HFFc6 (cell line): Measurements from ENCODE around the gene PPP3R1. TPM values are rescaled to one million over a fixed set of nuclear protein-coding genes. Genes with fewer than 3 reads are reported as not detected.

ENCODE experiments used
- DNase-seq: peaks from one replicate; pipeline ENCODE4 v3.0.0-alpha.2; 2018
- H3K27ac Mint-ChIP-seq: 2 replicates; pipeline ENCODE4 v1.8.0; 2020; ENCODE audit warnings: mild to moderate bottlenecking, mixed read lengths
- H3K27me3 Mint-ChIP-seq: 2 replicates; pipeline ENCODE4 v1.8.0; 2021; ENCODE audit warnings: mild to moderate bottlenecking, moderate library complexity, mixed read lengths; ENCODE audit not compliant: insufficient read depth
- H3K36me3 Mint-ChIP-seq: 2 replicates; pipeline ENCODE4 v1.8.0; 2021; ENCODE audit warnings: low read depth, mixed read lengths
- H3K4me1 Mint-ChIP-seq: 2 replicates; pipeline ENCODE4 v1.8.0; 2020; ENCODE audit warnings: low read depth, mixed read lengths
- H3K4me3 Mint-ChIP-seq: 2 replicates; pipeline ENCODE4 v1.8.0; 2020; ENCODE audit warnings: mild to moderate bottlenecking, moderate library complexity, mixed read lengths
- H3K9me3 Mint-ChIP-seq: 2 replicates; pipeline ENCODE4 v1.8.0; 2020; ENCODE audit warnings: mild to moderate bottlenecking, mixed read lengths
- total RNA-seq, 6 experiments: library from RNA; stranded (reverse); fragmentation: NEBNext Ultra II Directional; extraction: Animal tissue kit (Norgen Biotek cat#: 25700); gene quantifications; 2 replicates in 1 of 6; 3 replicates in 5 of 6; pipeline ENCODE4 v1.2.3, GENCODE V29; 2021
- TF ChIP-seq, protein P1 (sequence below): fragments of 200-600 bp; sonication (generic); IDR thresholded peaks from 2 replicates; pipeline ENCODE4 v1.5.0; 2021; ENCODE audit warnings: antibody characterized with exemption, mild to moderate bottlenecking

The PPP3R1 gene
- total RNA-seq, 6 experiments from 2014 or later = 60.0 to 67.0 (median 63.0) TPM

DNA sequence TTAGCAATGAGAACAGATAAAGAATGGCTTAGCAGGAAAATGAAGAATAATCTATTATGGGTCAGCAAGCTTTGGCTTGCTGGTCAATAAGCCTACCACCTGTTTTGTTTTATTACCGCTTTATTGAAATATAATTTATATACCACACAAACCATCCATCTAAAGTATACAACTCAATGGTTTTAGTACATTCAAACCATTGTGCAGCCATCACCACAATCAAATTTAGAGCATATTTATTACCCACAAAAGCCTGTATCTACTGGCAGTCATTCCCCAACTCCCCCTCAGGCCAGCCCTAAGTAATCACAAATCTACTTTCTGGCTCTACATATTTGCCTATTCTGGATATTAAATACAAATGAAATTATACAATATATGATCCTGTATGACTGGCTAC lies 17.2 kb downstream of the PPP3R1 start:
- H3K4me1 Mint-ChIP-seq = peaks cover 83% of the 10 kb centered on the region
- no peak for DNase-seq
- H3K27ac Mint-ChIP-seq = no peak overlapping the region
- TF ChIP-seq, protein P1, sequence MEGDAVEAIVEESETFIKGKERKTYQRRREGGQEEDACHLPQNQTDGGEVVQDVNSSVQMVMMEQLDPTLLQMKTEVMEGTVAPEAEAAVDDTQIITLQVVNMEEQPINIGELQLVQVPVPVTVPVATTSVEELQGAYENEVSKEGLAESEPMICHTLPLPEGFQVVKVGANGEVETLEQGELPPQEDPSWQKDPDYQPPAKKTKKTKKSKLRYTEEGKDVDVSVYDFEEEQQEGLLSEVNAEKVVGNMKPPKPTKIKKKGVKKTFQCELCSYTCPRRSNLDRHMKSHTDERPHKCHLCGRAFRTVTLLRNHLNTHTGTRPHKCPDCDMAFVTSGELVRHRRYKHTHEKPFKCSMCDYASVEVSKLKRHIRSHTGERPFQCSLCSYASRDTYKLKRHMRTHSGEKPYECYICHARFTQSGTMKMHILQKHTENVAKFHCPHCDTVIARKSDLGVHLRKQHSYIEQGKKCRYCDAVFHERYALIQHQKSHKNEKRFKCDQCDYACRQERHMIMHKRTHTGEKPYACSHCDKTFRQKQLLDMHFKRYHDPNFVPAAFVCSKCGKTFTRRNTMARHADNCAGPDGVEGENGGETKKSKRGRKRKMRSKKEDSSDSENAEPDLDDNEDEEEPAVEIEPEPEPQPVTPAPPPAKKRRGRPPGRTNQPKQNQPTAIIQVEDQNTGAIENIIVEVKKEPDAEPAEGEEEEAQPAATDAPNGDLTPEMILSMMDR = no peak
- peaks cover 7% of the 10 kb centered on the region for H3K36me3 Mint-ChIP-seq
- no peak overlapping the region for H3K4me3 Mint-ChIP-seq
- H3K9me3 Mint-ChIP-seq = no peaks in the 10 kb centered on the region
- H3K27me3 Mint-ChIP-seq = no peaks in the 10 kb centered on the region

DNA sequence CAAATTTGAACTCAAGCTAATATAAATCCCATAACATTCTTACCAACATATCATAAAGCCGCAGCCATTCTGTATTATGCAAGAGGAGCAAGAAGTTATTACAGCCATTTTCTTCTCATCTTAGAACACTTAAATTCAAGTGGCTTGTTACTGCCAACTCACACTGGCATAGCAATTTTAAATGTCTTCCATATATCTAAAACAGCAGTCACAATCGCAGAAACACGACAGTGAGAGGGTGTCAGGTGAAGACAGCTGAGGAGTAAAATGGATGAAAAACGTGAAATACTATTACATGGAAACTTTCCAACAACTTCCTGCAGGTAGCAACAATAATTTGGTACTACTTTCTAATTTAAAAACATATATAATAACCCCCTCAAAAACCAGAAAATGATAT lies 17.9 kb downstream of the PPP3R1 start:
- no peaks in the 10 kb centered on the region for H3K9me3 Mint-ChIP-seq
- H3K4me3 Mint-ChIP-seq = no peak overlapping the region
- peaks cover 5% of the 10 kb centered on the region for H3K36me3 Mint-ChIP-seq
- H3K27ac Mint-ChIP-seq = no peak overlapping the region
- TF ChIP-seq, protein P1 = no peak
- H3K27me3 Mint-ChIP-seq = no peaks in the 10 kb centered on the region
- DNase-seq = no peak
- H3K4me1 Mint-ChIP-seq = peaks cover 83% of the 10 kb centered on the region

DNA sequence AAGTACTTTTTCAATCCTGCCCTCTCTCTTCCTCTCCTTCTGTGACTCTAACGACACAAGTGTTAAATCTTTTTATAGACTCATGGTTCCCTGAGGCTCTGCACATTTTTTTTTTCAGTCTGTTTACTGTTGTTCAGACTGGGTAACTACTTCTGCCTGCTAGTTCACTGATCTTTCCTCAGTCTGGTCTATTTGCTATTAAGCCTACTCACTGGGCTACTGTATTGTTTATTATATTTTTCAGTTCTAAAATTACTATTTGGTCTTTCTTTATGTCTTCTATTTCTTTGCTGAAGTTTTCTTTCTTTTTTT lies 21.3 kb downstream of the PPP3R1 start:
- TF ChIP-seq, protein P1 = no peak
- Mint-ChIP-seq H3K4me3 (peak overlapping the region; percentile 28), H3K36me3 (no peaks in the 10 kb centered on the region), H3K9me3 (no peaks in the 10 kb centered on the region), H3K27me3 (no peaks in the 10 kb centered on the region), H3K4me1 (peaks cover 81% of the 10 kb centered on the region), H3K27ac (peak overlapping the region; percentile 45)
- DNase-seq = no peak

DNA sequence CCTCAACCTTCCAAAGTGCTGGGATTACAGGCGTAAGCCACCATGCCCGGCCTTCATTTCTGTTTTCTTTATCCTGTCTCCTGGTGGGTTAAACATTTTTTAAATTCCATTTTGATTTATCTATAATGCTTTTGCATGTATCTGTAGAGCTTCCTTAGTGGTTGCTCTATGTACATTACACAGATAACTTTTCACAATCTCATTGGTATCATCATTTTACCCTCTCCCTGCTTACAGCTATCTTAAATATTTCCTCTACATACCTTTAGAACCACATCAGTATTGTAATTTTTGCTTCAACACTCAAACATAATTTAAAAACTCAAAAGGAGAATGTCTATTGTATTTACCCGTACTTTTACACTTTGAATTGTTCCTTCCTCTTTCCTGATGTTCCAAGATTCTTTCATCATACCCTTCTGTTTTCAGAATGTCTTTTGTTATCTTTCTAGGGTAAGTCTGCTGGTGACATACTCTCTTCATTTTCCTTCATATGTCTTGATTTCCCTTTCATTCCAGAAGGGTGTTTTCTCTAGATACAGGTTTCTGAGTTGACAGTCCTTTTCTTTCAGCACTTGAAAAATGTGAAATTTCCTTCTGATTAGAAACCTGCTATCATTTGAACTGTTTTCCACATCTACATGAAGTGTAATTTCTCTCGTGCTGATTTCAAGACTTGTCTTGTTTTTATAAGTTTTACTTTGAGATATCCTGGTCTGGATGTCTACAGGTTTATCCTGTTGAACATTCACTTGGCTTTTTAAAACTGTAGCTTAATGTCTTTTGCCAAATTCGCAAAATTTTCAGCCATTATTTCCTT lies 21.9 kb downstream of the PPP3R1 start:
- peak overlapping the region; percentile 28 for H3K4me3 Mint-ChIP-seq
- DNase-seq = no peak
- H3K36me3 Mint-ChIP-seq = 0 out of 2 replicates have a peak, but pooled peaks cover 4% of the 10 kb centered on the region

GRCh38 chr2:68226794-68227193 lies 25.5 kb downstream of the PPP3R1 start:
- DNase-seq = no peak
- no peaks in the 10 kb centered on the region for H3K9me3 Mint-ChIP-seq
- TF ChIP-seq, protein P1 = no peak
- no peak overlapping the region for H3K4me3 Mint-ChIP-seq
- no peaks in the 10 kb centered on the region for H3K27me3 Mint-ChIP-seq
- peak overlapping the region; percentile 13; the same call in 1 of the 2 replicates for H3K27ac Mint-ChIP-seq
- H3K36me3 Mint-ChIP-seq = peaks cover 9% of the 10 kb centered on the region; the same call in 1 of the 2 replicates
- H3K4me1 Mint-ChIP-seq = peaks cover 97% of the 10 kb centered on the region

More for the DNA sequence above, 21.9 kb downstream of the PPP3R1 start:
- Mint-ChIP-seq H3K27me3 (no peaks in the 10 kb centered on the region), H3K4me1 (peaks cover 81% of the 10 kb centered on the region), H3K9me3 (no peaks in the 10 kb centered on the region), H3K27ac (peak overlapping the region; percentile 45)
- TF ChIP-seq, protein P1 = no peak
